Epithelial cell of proximal tubule (primary cell): ENCODE measurements around the gene NINJ1. TPM values are rescaled to one million over a fixed set of nuclear protein-coding genes. Genes with fewer than 3 reads are reported as not detected.
"Not testable (repeated sequence)": the region's sequence is repeated elsewhere in the genome, so short reads cannot be mapped to it uniquely, and the experiment has no call there.

Experiments
- DNase-seq: peaks from one replicate; pipeline ENCODE4 v3.0.0-alpha.2; 2011; ENCODE audit warnings: low read depth
- H3K4me3 ChIP-seq: 2 replicates; pipeline ENCODE4 v1.5.1; 2011; ENCODE audit warnings: low read depth, mild to moderate bottlenecking, low read length
- CTCF ChIP-seq: conservative IDR thresholded peaks from 2 replicates; pipeline ENCODE4 v1.5.1; 2012; ENCODE audit warnings: low read depth, mild to moderate bottlenecking, low read length
- total RNA-seq: library from RNA; depleted of rRNA; stranded (reverse); fragments of >200 nt; gene quantifications from 2 replicates; pipeline ENCODE4 v1.2.3, GENCODE V29; 2015

NINJ1 gene
- total RNA-seq, 1 donor from 2014 or later: 59.0 TPM

DNA sequence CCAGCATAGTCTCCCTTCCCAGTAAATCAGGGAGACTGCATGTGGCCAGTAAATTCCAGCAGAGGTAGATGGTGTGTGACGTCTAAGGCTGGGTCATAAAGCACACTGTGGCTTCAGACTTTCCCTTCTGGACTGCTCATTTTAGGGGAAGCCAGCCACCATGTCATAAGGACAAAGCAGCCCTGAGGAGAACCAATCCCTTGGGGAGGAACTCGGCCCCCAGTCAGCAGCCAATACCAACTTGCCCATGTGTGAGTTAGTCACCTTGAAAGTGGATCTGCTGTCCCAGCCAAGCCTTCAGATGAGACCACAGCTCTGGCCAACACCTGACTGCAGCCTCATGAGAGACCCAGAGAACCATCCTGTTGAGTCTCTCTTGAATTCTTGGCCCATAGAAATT is 14.7 kb upstream of the NINJ1 start:
- TF ChIP-seq CTCF: no peak
- no peak overlapping the region for H3K4me3 ChIP-seq

DNA sequence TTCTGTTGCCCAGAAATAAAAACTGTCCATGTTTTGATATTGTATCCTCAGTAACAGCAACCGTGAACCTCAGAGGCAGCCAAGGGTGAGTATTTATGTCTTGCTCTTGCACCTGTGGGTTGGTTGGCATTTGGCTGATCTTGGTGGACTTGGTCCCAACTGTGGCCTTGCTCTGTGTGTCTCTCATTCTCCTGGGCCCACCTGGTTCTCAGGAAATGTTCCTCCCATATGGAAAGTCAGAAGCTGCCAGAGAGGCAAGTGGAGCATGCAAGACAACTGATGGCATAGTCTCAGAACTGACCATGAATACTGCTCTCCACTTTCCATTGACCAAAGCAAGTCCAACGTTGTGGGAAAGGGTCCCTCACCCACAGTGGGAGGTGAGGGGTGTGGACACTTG is 13.6 kb upstream of the NINJ1 start:
- no peak for DNase-seq
- H3K4me3 ChIP-seq: no peak overlapping the region
- TF ChIP-seq CTCF: no peak

More for the DNA sequence above, 14.7 kb upstream of the NINJ1 start:
- DNase-seq: no peak

DNA sequence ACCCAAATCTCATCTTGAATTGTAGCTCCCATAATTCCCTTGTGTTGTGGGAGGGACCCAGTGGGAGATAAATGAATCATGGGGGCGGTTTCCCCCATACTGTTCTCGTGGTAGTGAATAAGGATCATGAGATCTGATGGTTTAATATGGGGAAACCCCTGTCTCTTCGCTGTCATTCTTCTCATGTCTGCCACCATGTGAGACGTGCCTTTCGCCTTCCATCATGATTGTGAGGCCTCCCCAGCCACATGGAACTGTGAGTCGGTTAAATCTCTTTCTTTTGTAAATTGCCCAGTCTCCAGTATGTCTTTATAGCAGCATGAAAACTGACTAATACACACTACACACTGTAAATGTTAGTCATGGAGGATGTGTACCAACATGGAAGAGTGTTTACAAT is 12.6 kb upstream of the NINJ1 start:
- H3K4me3 ChIP-seq, DNase-seq: not testable (repeated sequence)

GRCh38 chr9:93143830-93144530 is 9.9 kb upstream of the NINJ1 start:
- DNase-seq: no peak
- TF ChIP-seq CTCF: no peak
- no peak overlapping the region for H3K4me3 ChIP-seq

DNA sequence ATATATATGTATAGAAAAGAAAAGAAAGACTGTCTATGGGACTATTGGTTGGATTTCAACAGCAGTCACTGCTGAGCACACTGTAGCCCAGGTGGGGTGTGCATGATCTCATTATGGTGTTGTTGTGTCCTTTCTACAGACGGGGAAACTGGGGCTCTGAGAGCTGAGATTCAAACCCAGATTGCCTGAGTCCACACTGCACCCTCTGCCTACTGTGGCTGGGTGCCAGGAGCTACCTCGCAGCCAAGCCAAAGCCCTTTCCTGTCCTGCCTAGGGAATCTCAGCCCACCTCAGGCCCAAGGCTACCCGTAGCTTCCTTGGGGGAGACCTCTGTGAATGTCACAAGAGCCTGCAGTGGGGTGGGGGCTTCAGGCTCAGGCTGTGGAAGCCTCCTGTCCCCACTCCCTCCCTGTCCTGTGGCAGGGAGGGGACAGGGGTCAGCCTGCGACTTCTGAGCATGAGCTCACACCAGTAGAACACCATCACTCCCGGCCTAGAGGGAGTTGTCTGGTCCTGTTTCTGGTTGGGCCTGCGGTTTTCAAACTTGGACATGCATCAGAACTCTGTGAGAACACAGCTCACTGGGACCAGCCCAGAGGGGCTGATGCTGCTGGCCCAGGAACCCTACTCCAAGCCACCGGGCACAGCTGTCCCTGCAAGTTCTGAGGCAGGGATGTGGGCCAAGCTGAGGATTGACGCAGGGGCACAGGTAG is 7.9 kb upstream of the NINJ1 start:
- no peak for TF ChIP-seq CTCF
- DNase-seq: no peak
- H3K4me3 ChIP-seq: no peak overlapping the region

GRCh38 chr9:93139365-93140182 is 5.5 kb upstream of the NINJ1 start:
- no peak for TF ChIP-seq CTCF
- no peak overlapping the region for H3K4me3 ChIP-seq
- no peak for DNase-seq

- no peak for TF ChIP-seq CTCF
- no peak overlapping the region for H3K4me3 ChIP-seq
- DNase-seq: no peak
These were observed 4.2 kb upstream of the NINJ1 start for GRCh38 chr9:93138171-93138764.
